Measurements from ENCODE around the gene CEP85L.
"Not testable (repeated sequence)": the region's sequence is repeated elsewhere in the genome, so short reads cannot be mapped to it uniquely, and the experiment has no call there.

- TF ChIP-seq CTCF (conservative IDR thresholded peaks at IDR 0.05 in 1 of 2, IDR thresholded peaks at IDR 0.05 in 1 of 2; ENCODE audit: low read depth in 1 of 2, low read length in 2 of 2); EZH2 (IDR thresholded peaks at IDR 0.05; ENCODE audit: low read length, missing control alignments): not testable (repeated sequence)
Measured at GRCh38 chr6:118434147-118434546, 217.2 kb downstream of the CEP85L start.

All from fibroblast of lung (primary cell).